WTC11 (cell line): ENCODE data around the gene ATXN7L2. TPM values are rescaled to one million over a fixed set of nuclear protein-coding genes. Genes with fewer than 3 reads are reported as not detected.
A peak's percentile ranks its signal among the peaks of the same experiment; 100 is the strongest.

Experiments
- ATAC-seq: fragments of 200-7000 bp; cut with Tn5 transposase; 2 replicates; pipeline ENCODE4 v1.10.0; 2021; ENCODE audit warnings: mild to moderate bottlenecking, moderate library complexity
- CTCF ChIA-PET: fragments of 300-600 bp; sonication (Branson Sonifier 250); formaldehyde crosslinking; loops from one replicate; lab custom pipeline; 2021; ENCODE audit warnings: antibody characterized with exemption; lab: Charles Lee
- POLR2A ChIA-PET: fragments of 350-600 bp; sonication (Branson Sonifier 250); formaldehyde crosslinking; loops from one replicate; lab custom pipeline; 2021; ENCODE audit warnings: antibody characterized with exemption; lab: Charles Lee
- DNase-seq: peaks from one replicate; pipeline ENCODE4 v3.0.0; 2021; ENCODE audit warnings: low spot score
- H3K27ac Mint-ChIP-seq: 2 replicates; pipeline ENCODE4 v1.8.0; 2021; ENCODE audit warnings: mixed read lengths
- H3K27me3 Mint-ChIP-seq: 2 replicates; pipeline ENCODE4 v1.8.0; 2021; ENCODE audit warnings: low read depth, mild to moderate bottlenecking, moderate library complexity, mixed read lengths
- H3K36me3 Mint-ChIP-seq: 2 replicates; pipeline ENCODE4 v1.8.0; 2021; ENCODE audit warnings: mixed read lengths
- H3K4me1 Mint-ChIP-seq: 2 replicates; pipeline ENCODE4 v1.8.0; 2022; ENCODE audit warnings: mixed read lengths
- H3K4me3 Mint-ChIP-seq: 2 replicates; pipeline ENCODE4 v1.8.0; 2021; ENCODE audit warnings: mild to moderate bottlenecking, moderate library complexity, mixed read lengths
- H3K9me3 Mint-ChIP-seq: 2 replicates; pipeline ENCODE4 v1.8.0; 2021; ENCODE audit warnings: mixed read lengths
- E2F1 ChIP-seq: sonication (generic); formaldehyde crosslinking; IDR thresholded peaks from 2 replicates; pipeline ENCODE4 v1.8.0; 2022; ENCODE audit warnings: mild to moderate bottlenecking, missing genetic modification reagents
- MXD4 ChIP-seq: fragments of 250-450 bp; sonication (Bioruptor Pico); IDR thresholded peaks from 2 replicates; pipeline ENCODE4 v1.8.0; 2021; ENCODE audit warnings: mild to moderate bottlenecking, moderate library complexity, borderline replicate concordance
- MYBL2 ChIP-seq: sonication (generic); formaldehyde crosslinking; IDR thresholded peaks from 2 replicates; pipeline ENCODE4 v1.8.1; 2023; ENCODE audit warnings: mild to moderate bottlenecking, moderate library complexity, missing genetic modification reagents
- PRDM15 ChIP-seq: sonication (generic); formaldehyde crosslinking; IDR thresholded peaks from 2 replicates; pipeline ENCODE4 v1.8.0; 2022; ENCODE audit warnings: missing genetic modification reagents
- RORB ChIP-seq: fragments of 250-450 bp; sonication (Bioruptor Pico); IDR thresholded peaks from 2 replicates; pipeline ENCODE4 v1.9.0; 2021; ENCODE audit warnings: mild to moderate bottlenecking
- TEAD4 ChIP-seq: sonication (generic); formaldehyde crosslinking; IDR thresholded peaks from 2 replicates; pipeline ENCODE4 v1.8.0; 2022; ENCODE audit warnings: mild to moderate bottlenecking, missing genetic modification reagents
- USF1 ChIP-seq: sonication (generic); formaldehyde crosslinking; IDR thresholded peaks from 2 replicates; pipeline ENCODE4 v1.8.0; 2022; ENCODE audit warnings: mild to moderate bottlenecking, missing genetic modification reagents
- ZNF121 ChIP-seq: sonication (generic); formaldehyde crosslinking; IDR thresholded peaks from 2 replicates; pipeline ENCODE4 v1.8.0; 2023; ENCODE audit warnings: missing genetic modification reagents
- ZNF232 ChIP-seq: sonication (generic); formaldehyde crosslinking; IDR thresholded peaks from 2 replicates; pipeline ENCODE4 v1.8.0; 2022; ENCODE audit warnings: mild to moderate bottlenecking, missing genetic modification reagents
- ZNF396 ChIP-seq: fragments of 250-450 bp; sonication (Bioruptor Pico); IDR thresholded peaks from 2 replicates; pipeline ENCODE4 v1.8.0; 2021; ENCODE audit warnings: mild to moderate bottlenecking, moderate library complexity, borderline replicate concordance
- ZNF532 ChIP-seq: fragments of 250-450 bp; sonication (Bioruptor Pico); IDR thresholded peaks from 2 replicates; pipeline ENCODE4 v1.9.0; 2021; ENCODE audit warnings: mild to moderate bottlenecking, borderline replicate concordance
- total RNA-seq: library from RNA; stranded (reverse); gene quantifications from 3 replicates; pipeline ENCODE4 v1.2.3, GENCODE V29; 2021
- TF ChIP-seq, protein P1 (sequence below): sonication (generic); formaldehyde crosslinking; conservative IDR thresholded peaks from 2 replicates; pipeline ENCODE4 v1.8.1; 2022; ENCODE audit warnings: mild to moderate bottlenecking, missing genetic modification reagents
- TF ChIP-seq, protein P2 (sequence below): sonication (generic); formaldehyde crosslinking; IDR thresholded peaks from 2 replicates; pipeline ENCODE4 v1.8.1; 2022; ENCODE audit warnings: low read depth, mild to moderate bottlenecking, moderate library complexity, missing genetic modification reagents, borderline replicate concordance
- TF ChIP-seq, protein P3 (sequence below): sonication (generic); formaldehyde crosslinking; conservative IDR thresholded peaks from 2 replicates; pipeline ENCODE4 v1.8.1; 2023; ENCODE audit warnings: mild to moderate bottlenecking, low read depth, missing genetic modification reagents, moderate library complexity
- TF ChIP-seq, protein P4 (sequence below): fragments of 250-450 bp; sonication (Bioruptor Pico); IDR thresholded peaks from 2 replicates; pipeline ENCODE4 v2.1.2; 2022; ENCODE audit warnings: mild to moderate bottlenecking, moderate library complexity
- TF ChIP-seq, protein P5 (sequence below): fragments of 200-600 bp; IDR thresholded peaks from 2 replicates; pipeline ENCODE4 v1.8.0; 2022; ENCODE audit warnings: antibody characterized with exemption
- TF ChIP-seq, protein P6 (sequence below): fragments of 250-450 bp; sonication (Bioruptor Pico); IDR thresholded peaks from 2 replicates; pipeline ENCODE4 v1.9.0; 2021; ENCODE audit warnings: mild to moderate bottlenecking

Gene ATXN7L2
- total RNA-seq, 1 experiment from 2014 or later: 11.1 TPM

- TF ChIP-seq PRDM15 (no peak), TEAD4 (CRISPR knock-in tag) (no peak), MXD4 (CRISPR knock-in tag) (no peak)
- TF ChIP-seq, protein P1, sequence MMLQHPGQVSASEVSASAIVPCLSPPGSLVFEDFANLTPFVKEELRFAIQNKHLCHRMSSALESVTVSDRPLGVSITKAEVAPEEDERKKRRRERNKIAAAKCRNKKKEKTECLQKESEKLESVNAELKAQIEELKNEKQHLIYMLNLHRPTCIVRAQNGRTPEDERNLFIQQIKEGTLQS (CRISPR knock-in tag): no peak
- TF ChIP-seq, protein P2, sequence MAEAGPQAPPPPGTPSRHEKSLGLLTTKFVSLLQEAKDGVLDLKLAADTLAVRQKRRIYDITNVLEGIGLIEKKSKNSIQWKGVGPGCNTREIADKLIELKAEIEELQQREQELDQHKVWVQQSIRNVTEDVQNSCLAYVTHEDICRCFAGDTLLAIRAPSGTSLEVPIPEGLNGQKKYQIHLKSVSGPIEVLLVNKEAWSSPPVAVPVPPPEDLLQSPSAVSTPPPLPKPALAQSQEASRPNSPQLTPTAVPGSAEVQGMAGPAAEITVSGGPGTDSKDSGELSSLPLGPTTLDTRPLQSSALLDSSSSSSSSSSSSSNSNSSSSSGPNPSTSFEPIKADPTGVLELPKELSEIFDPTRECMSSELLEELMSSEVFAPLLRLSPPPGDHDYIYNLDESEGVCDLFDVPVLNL: no peak
Measured at GRCh38 chr1:109457819-109458218, 25.9 kb upstream of the ATXN7L2 start (continued).

DNA sequence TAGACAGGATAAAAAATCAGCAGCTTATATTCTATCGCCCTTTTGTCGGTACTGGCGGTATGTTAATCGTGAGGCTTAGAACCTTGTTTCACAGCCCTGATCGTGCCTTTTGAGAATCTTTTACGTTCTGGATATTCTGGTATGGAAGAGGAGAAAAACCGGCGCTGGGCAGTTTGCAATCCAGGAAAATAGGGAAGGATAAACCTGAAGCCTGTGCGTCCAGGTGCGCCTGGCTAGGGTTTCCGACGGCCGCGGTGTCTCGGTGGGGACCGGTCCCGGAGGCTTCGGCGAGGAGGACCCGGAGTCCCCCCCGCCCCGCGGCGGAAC is 17.6 kb upstream of the ATXN7L2 start:
- ChIA-PET CTCF (interaction anchor here (1.0 to 1.1 kb wide), 2 partner anchors 18 to 25 kb away, joined by 3 to 7 read pairs; partner anchors contain the start of gene ATXN7L2), POLR2A (no interaction called here)
- Mint-ChIP-seq H3K27ac (no peak overlapping the region), H3K27me3 (peaks cover 73% of the 10 kb centered on the region), H3K4me3 (peak overlapping the region; percentile 76), H3K36me3 (no peaks in the 10 kb centered on the region), H3K9me3 (peaks cover 4% of the 10 kb centered on the region), H3K4me1 (peaks cover 25% of the 10 kb centered on the region)
- DNase-seq: no peak
- TF ChIP-seq, protein P3, sequence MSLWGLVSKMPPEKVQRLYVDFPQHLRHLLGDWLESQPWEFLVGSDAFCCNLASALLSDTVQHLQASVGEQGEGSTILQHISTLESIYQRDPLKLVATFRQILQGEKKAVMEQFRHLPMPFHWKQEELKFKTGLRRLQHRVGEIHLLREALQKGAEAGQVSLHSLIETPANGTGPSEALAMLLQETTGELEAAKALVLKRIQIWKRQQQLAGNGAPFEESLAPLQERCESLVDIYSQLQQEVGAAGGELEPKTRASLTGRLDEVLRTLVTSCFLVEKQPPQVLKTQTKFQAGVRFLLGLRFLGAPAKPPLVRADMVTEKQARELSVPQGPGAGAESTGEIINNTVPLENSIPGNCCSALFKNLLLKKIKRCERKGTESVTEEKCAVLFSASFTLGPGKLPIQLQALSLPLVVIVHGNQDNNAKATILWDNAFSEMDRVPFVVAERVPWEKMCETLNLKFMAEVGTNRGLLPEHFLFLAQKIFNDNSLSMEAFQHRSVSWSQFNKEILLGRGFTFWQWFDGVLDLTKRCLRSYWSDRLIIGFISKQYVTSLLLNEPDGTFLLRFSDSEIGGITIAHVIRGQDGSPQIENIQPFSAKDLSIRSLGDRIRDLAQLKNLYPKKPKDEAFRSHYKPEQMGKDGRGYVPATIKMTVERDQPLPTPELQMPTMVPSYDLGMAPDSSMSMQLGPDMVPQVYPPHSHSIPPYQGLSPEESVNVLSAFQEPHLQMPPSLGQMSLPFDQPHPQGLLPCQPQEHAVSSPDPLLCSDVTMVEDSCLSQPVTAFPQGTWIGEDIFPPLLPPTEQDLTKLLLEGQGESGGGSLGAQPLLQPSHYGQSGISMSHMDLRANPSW (CRISPR knock-in tag): no peak
- TF ChIP-seq, protein P4, sequence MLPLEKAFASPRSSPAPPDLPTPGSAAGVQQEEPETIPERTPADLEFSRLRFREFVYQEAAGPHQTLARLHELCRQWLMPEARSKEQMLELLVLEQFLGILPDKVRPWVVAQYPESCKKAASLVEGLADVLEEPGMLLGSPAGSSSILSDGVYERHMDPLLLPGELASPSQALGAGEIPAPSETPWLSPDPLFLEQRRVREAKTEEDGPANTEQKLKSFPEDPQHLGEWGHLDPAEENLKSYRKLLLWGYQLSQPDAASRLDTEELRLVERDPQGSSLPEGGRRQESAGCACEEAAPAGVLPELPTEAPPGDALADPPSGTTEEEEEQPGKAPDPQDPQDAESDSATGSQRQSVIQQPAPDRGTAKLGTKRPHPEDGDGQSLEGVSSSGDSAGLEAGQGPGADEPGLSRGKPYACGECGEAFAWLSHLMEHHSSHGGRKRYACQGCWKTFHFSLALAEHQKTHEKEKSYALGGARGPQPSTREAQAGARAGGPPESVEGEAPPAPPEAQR (CRISPR knock-in tag): no peak
- TF ChIP-seq, protein P5, sequence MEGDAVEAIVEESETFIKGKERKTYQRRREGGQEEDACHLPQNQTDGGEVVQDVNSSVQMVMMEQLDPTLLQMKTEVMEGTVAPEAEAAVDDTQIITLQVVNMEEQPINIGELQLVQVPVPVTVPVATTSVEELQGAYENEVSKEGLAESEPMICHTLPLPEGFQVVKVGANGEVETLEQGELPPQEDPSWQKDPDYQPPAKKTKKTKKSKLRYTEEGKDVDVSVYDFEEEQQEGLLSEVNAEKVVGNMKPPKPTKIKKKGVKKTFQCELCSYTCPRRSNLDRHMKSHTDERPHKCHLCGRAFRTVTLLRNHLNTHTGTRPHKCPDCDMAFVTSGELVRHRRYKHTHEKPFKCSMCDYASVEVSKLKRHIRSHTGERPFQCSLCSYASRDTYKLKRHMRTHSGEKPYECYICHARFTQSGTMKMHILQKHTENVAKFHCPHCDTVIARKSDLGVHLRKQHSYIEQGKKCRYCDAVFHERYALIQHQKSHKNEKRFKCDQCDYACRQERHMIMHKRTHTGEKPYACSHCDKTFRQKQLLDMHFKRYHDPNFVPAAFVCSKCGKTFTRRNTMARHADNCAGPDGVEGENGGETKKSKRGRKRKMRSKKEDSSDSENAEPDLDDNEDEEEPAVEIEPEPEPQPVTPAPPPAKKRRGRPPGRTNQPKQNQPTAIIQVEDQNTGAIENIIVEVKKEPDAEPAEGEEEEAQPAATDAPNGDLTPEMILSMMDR: no peak
- no peak for TF ChIP-seq MYBL2
- TF ChIP-seq USF1 (CRISPR knock-in tag): no peak
- TF ChIP-seq ZNF232 (CRISPR knock-in tag): no peak
- TF ChIP-seq ZNF532: no peak
- no peak for TF ChIP-seq ZNF121 (CRISPR knock-in tag)
- TF ChIP-seq RORB (CRISPR knock-in tag): no peak
- no peak for TF ChIP-seq ZNF396 (CRISPR knock-in tag)
- TF ChIP-seq E2F1: no peak
- TF ChIP-seq, protein P6, sequence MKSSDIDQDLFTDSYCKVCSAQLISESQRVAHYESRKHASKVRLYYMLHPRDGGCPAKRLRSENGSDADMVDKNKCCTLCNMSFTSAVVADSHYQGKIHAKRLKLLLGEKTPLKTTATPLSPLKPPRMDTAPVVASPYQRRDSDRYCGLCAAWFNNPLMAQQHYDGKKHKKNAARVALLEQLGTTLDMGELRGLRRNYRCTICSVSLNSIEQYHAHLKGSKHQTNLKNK (CRISPR knock-in tag): no peak
- TF ChIP-seq, all 79 proteins: peak for 0
- ATAC-seq: no peak
